AG09309 (cell line): ENCODE data around the gene BDH1.

Source experiments
- DNase-seq: peaks from one replicate; pipeline ENCODE4 v3.0.0-alpha.2; 2010; ENCODE audit warnings: low read depth
- H3K4me3 ChIP-seq: 2 replicates; pipeline ENCODE4 v1.5.1; 2011; ENCODE audit warnings: mild to moderate bottlenecking, low read depth, low read length, moderate library complexity; ENCODE audit not compliant: control insufficient read depth
- TF ChIP-seq, protein P1 (sequence below): IDR thresholded peaks from 2 replicates; pipeline ENCODE4 v1.5.1; 2011; ENCODE audit warnings: mild to moderate bottlenecking, low read depth, low read length, inconsistent platforms; ENCODE audit not compliant: insufficient read depth, control insufficient read depth; ENCODE audit errors: missing control alignments

BDH1 gene

DNA sequence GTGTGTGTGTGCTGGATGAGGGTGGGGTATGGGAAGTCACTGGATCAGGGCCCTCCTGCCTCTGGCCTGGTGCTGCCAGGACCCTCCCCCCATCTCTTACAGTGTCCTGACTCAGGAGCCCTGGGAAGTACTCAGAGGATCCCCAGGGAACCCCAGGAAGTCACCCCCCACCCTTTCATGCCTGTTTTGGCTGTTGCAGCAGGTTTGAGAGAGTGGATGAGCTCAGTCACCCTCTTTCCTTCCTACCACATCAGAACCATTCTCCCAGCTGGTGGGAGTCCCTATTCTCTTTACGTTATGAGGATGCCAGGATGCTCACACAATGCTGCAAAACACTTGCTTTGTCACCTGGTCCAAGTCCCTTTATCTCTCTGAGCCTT lies 59.0 kb downstream of the BDH1 start:
- no peak for DNase-seq
- no peak overlapping the region for H3K4me3 ChIP-seq
- TF ChIP-seq, protein P1, sequence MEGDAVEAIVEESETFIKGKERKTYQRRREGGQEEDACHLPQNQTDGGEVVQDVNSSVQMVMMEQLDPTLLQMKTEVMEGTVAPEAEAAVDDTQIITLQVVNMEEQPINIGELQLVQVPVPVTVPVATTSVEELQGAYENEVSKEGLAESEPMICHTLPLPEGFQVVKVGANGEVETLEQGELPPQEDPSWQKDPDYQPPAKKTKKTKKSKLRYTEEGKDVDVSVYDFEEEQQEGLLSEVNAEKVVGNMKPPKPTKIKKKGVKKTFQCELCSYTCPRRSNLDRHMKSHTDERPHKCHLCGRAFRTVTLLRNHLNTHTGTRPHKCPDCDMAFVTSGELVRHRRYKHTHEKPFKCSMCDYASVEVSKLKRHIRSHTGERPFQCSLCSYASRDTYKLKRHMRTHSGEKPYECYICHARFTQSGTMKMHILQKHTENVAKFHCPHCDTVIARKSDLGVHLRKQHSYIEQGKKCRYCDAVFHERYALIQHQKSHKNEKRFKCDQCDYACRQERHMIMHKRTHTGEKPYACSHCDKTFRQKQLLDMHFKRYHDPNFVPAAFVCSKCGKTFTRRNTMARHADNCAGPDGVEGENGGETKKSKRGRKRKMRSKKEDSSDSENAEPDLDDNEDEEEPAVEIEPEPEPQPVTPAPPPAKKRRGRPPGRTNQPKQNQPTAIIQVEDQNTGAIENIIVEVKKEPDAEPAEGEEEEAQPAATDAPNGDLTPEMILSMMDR = no peak

DNA sequence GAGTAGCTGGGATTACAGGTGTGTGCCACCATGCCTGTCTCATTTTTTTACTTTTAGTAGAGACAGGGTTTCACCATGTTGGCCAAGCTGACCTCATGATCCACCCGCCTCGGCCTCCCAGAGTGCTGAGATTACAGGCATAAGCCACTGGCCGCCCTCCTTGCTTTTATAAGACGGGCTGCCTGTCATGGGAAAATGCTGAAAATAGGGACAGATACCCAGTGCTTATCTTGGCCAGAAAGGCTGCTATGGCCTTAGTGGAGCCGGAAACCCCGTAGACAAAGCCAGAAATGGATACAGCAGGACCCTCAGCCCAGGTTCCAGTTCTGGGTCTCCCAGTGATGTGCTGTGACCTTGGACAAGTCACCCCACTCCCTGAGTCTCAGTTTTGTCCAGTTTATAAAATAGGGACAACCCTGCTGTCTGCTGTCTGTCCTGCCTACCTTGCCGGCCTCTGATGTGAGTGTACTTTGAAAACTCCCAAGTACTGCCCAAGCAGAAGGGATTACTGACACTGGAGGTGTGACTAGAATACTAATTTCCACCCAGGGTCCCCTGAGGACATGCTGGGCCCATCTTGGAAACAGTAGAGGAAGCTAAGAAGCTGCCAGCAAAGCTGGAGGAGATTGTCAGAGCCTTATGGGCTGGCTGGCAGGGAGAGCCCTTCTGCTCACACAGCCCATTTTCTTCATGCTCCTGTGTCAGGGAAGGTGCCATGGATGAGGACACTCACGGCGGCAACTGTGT lies 59.6 kb downstream of the BDH1 start:
- H3K4me3 ChIP-seq = no peak overlapping the region
- no peak for DNase-seq
- TF ChIP-seq, protein P1 = no peak

DNA sequence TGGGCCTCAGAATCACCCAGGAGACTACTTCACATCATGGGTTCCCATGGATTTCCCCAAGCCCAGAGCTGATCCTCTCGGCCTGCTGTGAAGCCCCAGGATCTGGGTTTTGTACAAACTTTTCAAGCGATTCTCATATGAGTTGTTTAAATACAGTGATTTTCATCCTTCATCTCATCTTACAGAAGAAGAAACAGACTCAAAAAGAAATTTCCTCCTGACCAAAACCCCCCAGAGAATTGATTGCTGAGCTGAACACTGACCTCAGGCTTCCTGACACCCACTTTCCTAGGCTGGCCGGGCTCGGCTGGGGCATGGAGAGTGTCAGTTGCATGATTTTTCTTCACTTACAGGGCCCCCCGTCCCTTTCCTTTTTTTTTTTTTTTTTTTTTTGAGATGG lies 60.3 kb downstream of the BDH1 start:
- TF ChIP-seq, protein P1 = no peak
- no peak overlapping the region for H3K4me3 ChIP-seq
- no peak for DNase-seq

DNA sequence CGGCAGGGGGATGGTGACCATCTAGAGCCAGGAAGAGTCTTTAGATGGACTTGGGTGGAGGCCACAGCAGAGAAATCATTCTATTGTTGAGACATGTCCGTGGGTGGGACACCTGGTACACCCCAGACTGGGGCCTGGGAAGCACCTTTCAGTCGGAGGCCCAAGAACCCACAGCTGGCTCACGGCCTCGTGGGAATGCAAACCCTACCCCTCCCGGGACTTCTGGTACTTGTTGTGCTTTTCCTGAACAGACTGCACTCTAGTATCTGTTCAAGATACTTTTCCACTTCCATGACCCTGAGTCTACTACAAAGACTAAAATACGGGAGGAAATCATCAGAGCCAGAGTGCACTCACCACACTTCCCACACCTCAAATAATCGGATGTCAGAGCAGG lies 60.7 kb downstream of the BDH1 start:
- TF ChIP-seq, protein P1 = no peak
- no peak overlapping the region for H3K4me3 ChIP-seq

DNA sequence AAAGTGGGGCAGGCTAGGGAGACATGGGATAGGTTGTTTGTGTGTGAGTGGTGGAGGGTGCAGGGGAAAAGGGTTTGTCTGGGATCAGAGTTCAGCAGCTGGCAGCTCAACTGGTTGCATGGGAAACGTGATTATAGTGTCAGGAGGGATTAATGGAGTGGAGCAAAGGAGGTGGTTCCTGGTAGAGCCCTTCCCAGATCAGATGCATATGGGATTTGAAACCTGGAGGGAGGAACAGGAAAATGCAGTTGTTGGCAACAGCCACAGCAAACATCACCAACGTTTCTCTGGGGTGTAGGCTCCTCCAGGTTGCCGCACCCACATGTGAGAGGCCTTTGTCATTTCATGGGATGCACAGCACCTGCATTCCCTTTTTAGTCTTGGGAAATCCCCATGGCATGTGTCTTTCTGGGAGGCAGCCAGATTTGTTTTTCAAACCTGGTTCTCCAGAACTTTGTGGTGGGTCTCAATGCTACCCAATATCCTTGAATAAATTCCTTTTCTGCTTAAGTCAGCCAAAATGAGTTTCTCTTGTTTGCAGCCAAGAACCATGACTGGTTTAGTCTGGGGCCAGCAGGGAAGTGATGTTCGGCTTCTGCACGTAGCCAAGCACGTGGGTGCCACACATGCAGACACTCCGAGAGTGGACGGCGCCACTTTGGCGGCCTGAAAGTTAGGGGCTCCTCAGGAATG lies 61.3 kb downstream of the BDH1 start:
- TF ChIP-seq, protein P1 = no peak
- DNase-seq = no peak
- H3K4me3 ChIP-seq = no peak overlapping the region

More for the DNA sequence above, 60.7 kb downstream of the BDH1 start:
- no peak for DNase-seq

DNA sequence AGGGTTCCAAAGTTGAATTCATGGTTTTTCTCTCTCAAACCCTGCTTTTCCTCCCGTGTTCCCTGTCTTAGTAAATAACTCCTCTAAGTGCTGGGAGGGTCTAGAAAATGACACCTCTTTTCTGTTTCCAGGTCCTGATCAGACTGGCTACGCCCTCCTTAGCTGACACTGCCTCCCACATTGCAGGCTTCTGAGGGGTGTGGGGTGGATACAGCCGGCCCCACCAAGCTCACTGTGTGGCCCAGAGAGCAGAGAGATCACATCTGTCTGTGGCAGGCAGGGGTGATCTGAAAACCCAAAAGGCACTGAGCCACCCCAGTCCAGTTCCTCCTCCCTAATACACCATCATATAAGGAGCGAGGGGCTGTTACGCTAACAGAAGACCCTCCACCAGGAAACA lies 62.7 kb downstream of the BDH1 start:
- DNase-seq = no peak
- TF ChIP-seq, protein P1 = no peak
- no peak overlapping the region for H3K4me3 ChIP-seq
